SK-N-SH (cell line): ENCODE results near the gene SLC22A13. TPM values are rescaled to one million over a fixed set of nuclear protein-coding genes. Genes with fewer than 3 reads are reported as not detected.

ENCODE experiments used
- CTCF ChIA-PET: fragments of 300-600, 350-600 bp; formaldehyde crosslinking; extraction: SDS; loops from one replicate; lab custom pipeline; 2021; lab: Yijun Ruan, JAX
- POLR2A ChIA-PET: fragments of 350-600 bp; sonication (Branson Sonifier 250); formaldehyde crosslinking; extraction: SDS; loops from one replicate; lab custom pipeline; 2020; ENCODE audit warnings: antibody characterized with exemption, inconsistent platforms; lab: Yijun Ruan, JAX
- DNase-seq: peaks from one replicate; pipeline ENCODE4 v3.0.0; 2012
- H2AFZ ChIP-seq: fragments of 200-600 bp; sonication (generic); 2 replicates; pipeline ENCODE4 v1.8.1; 2016; ENCODE audit warnings: antibody characterized with exemption, mild to moderate bottlenecking, low read depth
- H3F3A ChIP-seq: fragments of 200-600 bp; sonication (generic); replicated peaks from 2 replicates; pipeline ENCODE3; 2016; ENCODE audit warnings: antibody characterized with exemption, mild to moderate bottlenecking; ENCODE audit not compliant: insufficient read depth
- H3K27ac ChIP-seq, 2 experiments: fragments of 200-500 bp in 1 of 2; fragments of 200-600 bp in 1 of 2; sonication (Bioruptor generic) in 1 of 2; sonication (generic), shearing (Covaris generic) in 1 of 2; 2 replicates each; pipeline versions ENCODE4 v1.5.1 to v1.6.1; 2014 to 2016; ENCODE audit warnings: low read depth in 2 of 2, inconsistent platforms in 1 of 2, low read length in 1 of 2, mild to moderate bottlenecking in 1 of 2, mixed read lengths in 1 of 2
- H3K27me3 ChIP-seq: fragments of 200-600 bp; sonication (generic), shearing (Covaris generic); 2 replicates; pipeline ENCODE4 v1.6.1; 2016; ENCODE audit warnings: mixed run types; ENCODE audit not compliant: insufficient read depth
- H3K36me3 ChIP-seq, 2 experiments: fragments of 200-500 bp in 1 of 2; fragments of 200-600 bp in 1 of 2; sonication (Bioruptor generic) in 1 of 2; sonication (generic) in 1 of 2; replicated peaks in 1 of 2; 2 replicates each; pipeline versions ENCODE3 to v1.5.1; 2014 to 2016; ENCODE audit warnings: low read length in 1 of 2, mild to moderate bottlenecking in 1 of 2; ENCODE audit not compliant: insufficient read depth in 2 of 2, control insufficient read depth in 1 of 2
- H3K4me1 ChIP-seq, 2 experiments: fragments of 200-500 bp in 1 of 2; fragments of 200-600 bp in 1 of 2; sonication (Bioruptor generic) in 1 of 2; sonication (generic), shearing (Covaris generic) in 1 of 2; 2 replicates each; pipeline versions ENCODE4 v1.5.1 to v1.6.1; 2014 to 2016; ENCODE audit warnings: low read depth in 1 of 2, low read length in 1 of 2, mixed run types in 1 of 2; ENCODE audit not compliant: insufficient read depth in 2 of 2, control insufficient read depth in 1 of 2
- H3K4me2 ChIP-seq: fragments of 200-600 bp; sonication (generic), shearing (Covaris generic); 2 replicates; pipeline ENCODE4 v1.6.1; 2017; ENCODE audit warnings: mixed run types
- H3K4me3 ChIP-seq, 2 experiments: fragments of 200-500 bp in 1 of 2; fragments of 200-600 bp in 1 of 2; sonication (Bioruptor generic) in 1 of 2; sonication (generic), shearing (Covaris generic) in 1 of 2; 2 replicates each; pipeline versions ENCODE4 v1.5.1 to v1.8.1; 2014 to 2016; ENCODE audit warnings: low read depth in 2 of 2, inconsistent platforms in 1 of 2, low read length in 1 of 2, mild to moderate bottlenecking in 1 of 2, mixed read lengths in 1 of 2, moderate library complexity in 1 of 2
- H3K79me2 ChIP-seq: fragments of 200-600 bp; sonication (generic); 2 replicates; pipeline ENCODE4 v1.8.1; 2017; ENCODE audit warnings: mild to moderate bottlenecking; ENCODE audit not compliant: insufficient read depth
- H3K9ac ChIP-seq: fragments of 200-600 bp; sonication (generic); 2 replicates; pipeline ENCODE4 v1.6.1; 2017; ENCODE audit warnings: mixed run types
- H3K9me2 ChIP-seq: fragments of 200-600 bp; sonication (generic); 2 replicates; pipeline ENCODE4 v1.6.1; 2017; ENCODE audit warnings: mixed run types
- H3K9me3 ChIP-seq: fragments of 200-600 bp; sonication (generic); 2 replicates; pipeline ENCODE4 v1.6.1; 2017; ENCODE audit warnings: mixed run types, mild to moderate bottlenecking, moderate library complexity
- H4K20me1 ChIP-seq: fragments of 200-600 bp; sonication (generic); 2 replicates; pipeline ENCODE4 v1.6.1; 2017; ENCODE audit warnings: mild to moderate bottlenecking, mixed run types; ENCODE audit not compliant: insufficient read depth
- FOSL2 ChIP-seq: IDR thresholded peaks from 2 replicates; pipeline ENCODE4 v1.4.0; 2012; ENCODE audit warnings: low read depth, mild to moderate bottlenecking, moderate library complexity, borderline replicate concordance
- FOXJ3 ChIP-seq: sonication (generic); formaldehyde crosslinking; IDR thresholded peaks from 2 replicates; pipeline ENCODE4 v1.5.1; 2020; ENCODE audit warnings: mild to moderate bottlenecking, missing genetic modification reagents
- GABPA ChIP-seq: IDR thresholded peaks from 2 replicates; pipeline ENCODE4 v1.4.0; 2012; ENCODE audit warnings: low read depth, mild to moderate bottlenecking
- GATA2 ChIP-seq: sonication (generic); formaldehyde crosslinking; IDR thresholded peaks from 2 replicates; pipeline ENCODE4 v1.5.0; 2020; ENCODE audit warnings: mild to moderate bottlenecking, missing genetic modification reagents
- JUND ChIP-seq: IDR thresholded peaks from 2 replicates; pipeline ENCODE4 v1.4.0; 2012
- MXI1 ChIP-seq: IDR thresholded peaks from 2 replicates; pipeline ENCODE4 v1.6.1; 2012; ENCODE audit warnings: mild to moderate bottlenecking, low read depth, low read length, improper control_type of control experiment
- NRF1 ChIP-seq: IDR thresholded peaks from 2 replicates; pipeline ENCODE4 v1.6.1; 2012; ENCODE audit warnings: low read depth, mild to moderate bottlenecking, low read length
- RCOR1 ChIP-seq: fragments of 150-350 bp; IDR thresholded peaks from 2 replicates; pipeline ENCODE4 v1.6.1; 2017; ENCODE audit warnings: antibody characterized with exemption, low read length
- RFX5 ChIP-seq: IDR thresholded peaks from 2 replicates; pipeline ENCODE4 v1.6.1; 2012; ENCODE audit warnings: mild to moderate bottlenecking, improper control_type of control experiment, low read length
- SMC3 ChIP-seq: IDR thresholded peaks from 2 replicates; pipeline ENCODE4 v1.6.1; 2012; ENCODE audit warnings: low read depth, low read length, improper control_type of control experiment
- TCF12 ChIP-seq: IDR thresholded peaks from 2 replicates; pipeline ENCODE4 v1.4.0; 2012
- TEAD4 ChIP-seq: IDR thresholded peaks from 2 replicates; pipeline ENCODE4 v1.4.0; 2012; ENCODE audit warnings: mild to moderate bottlenecking, borderline replicate concordance; ENCODE audit not compliant: insufficient read depth
- USF1 ChIP-seq: IDR thresholded peaks from 2 replicates; pipeline ENCODE4 v1.4.0; 2012; ENCODE audit warnings: low read depth, borderline replicate concordance
- WGBS: methylation state at CpG from one replicate; pipeline ENCODE4 v1.1.6; 2017; ENCODE audit warnings: low lambda C conversion rate; 5-methylcytosine and 5-hydroxymethylcytosine counted together
- polyA plus RNA-seq, 3 experiments: library from polyadenylated mRNA; depleted of rRNA; stranded (reverse); fragments of >200 nt; gene quantifications; 2 replicates each; pipeline ENCODE4 v1.2.3, GENCODE V29; 2012
- TF ChIP-seq, protein P1 (sequence below): fragments of 200-600 bp; sonication (generic); IDR thresholded peaks from 2 replicates; pipeline ENCODE4 v1.6.1; 2017; ENCODE audit warnings: antibody characterized with exemption, mild to moderate bottlenecking, moderate library complexity
- TF ChIP-seq, protein P2 (sequence below): IDR thresholded peaks from 2 replicates; pipeline ENCODE4; 2012
- TF ChIP-seq, protein P3 (sequence below): fragments of 150-350 bp; IDR thresholded peaks from 2 replicates; pipeline ENCODE4 v1.6.1; 2017; ENCODE audit warnings: antibody characterized with exemption, low read length, low read depth, borderline replicate concordance

SLC22A13 gene
- polyA plus RNA-seq, 1 of the 3 experiments (the other 2 are of a cell fraction), result 0.08 TPM

- Histone ChIP-seq H3K36me3 (peaks cover 67 to 71% of the 10 kb centered on the region in 2 experiments), H3K27ac (peak overlapping the region in 1 of 2 experiments; percentile 53; a peak in 2 of 4 replicates), H2AFZ (no peak overlapping the region), H3F3A (peaks cover 35% of the 10 kb centered on the region), H3K27me3 (no peaks in the 10 kb centered on the region), H3K4me2 (no peak overlapping the region), H3K4me3 (no peak overlapping the region), H4K20me1 (no peaks in the 10 kb centered on the region), H3K4me1 (peaks cover 0 to 24% of the 10 kb centered on the region in 2 experiments; a peak in 2 of 4 replicates), H3K9ac (no peak overlapping the region), H3K9me3 (no peaks in the 10 kb centered on the region), H3K79me2 (peaks cover 29% of the 10 kb centered on the region; the same call in 1 of the 2 replicates), H3K9me2 (no peaks in the 10 kb centered on the region)
- no peak for DNase-seq
- whole genome bisulfite sequencing, result 93% methylated on average over 2 of the region's 2 CpGs
- TF ChIP-seq JUND (peak; percentile 34; the same call in 1 of the 2 replicates), RFX5 (no peak), FOSL2 (peak; percentile 71; the same call in 1 of the 2 replicates), NRF1 (no peak), GATA2 (CRISPR knock-in tag) (no peak), TEAD4 (no peak), FOXJ3 (CRISPR knock-in tag) (no peak), TCF12 (no peak), RCOR1 (no peak), MXI1 (no peak), SMC3 (no peak), GABPA (no peak), USF1 (no peak)
- TF ChIP-seq, protein P1, sequence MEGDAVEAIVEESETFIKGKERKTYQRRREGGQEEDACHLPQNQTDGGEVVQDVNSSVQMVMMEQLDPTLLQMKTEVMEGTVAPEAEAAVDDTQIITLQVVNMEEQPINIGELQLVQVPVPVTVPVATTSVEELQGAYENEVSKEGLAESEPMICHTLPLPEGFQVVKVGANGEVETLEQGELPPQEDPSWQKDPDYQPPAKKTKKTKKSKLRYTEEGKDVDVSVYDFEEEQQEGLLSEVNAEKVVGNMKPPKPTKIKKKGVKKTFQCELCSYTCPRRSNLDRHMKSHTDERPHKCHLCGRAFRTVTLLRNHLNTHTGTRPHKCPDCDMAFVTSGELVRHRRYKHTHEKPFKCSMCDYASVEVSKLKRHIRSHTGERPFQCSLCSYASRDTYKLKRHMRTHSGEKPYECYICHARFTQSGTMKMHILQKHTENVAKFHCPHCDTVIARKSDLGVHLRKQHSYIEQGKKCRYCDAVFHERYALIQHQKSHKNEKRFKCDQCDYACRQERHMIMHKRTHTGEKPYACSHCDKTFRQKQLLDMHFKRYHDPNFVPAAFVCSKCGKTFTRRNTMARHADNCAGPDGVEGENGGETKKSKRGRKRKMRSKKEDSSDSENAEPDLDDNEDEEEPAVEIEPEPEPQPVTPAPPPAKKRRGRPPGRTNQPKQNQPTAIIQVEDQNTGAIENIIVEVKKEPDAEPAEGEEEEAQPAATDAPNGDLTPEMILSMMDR, result no peak
- TF ChIP-seq, protein P2, sequence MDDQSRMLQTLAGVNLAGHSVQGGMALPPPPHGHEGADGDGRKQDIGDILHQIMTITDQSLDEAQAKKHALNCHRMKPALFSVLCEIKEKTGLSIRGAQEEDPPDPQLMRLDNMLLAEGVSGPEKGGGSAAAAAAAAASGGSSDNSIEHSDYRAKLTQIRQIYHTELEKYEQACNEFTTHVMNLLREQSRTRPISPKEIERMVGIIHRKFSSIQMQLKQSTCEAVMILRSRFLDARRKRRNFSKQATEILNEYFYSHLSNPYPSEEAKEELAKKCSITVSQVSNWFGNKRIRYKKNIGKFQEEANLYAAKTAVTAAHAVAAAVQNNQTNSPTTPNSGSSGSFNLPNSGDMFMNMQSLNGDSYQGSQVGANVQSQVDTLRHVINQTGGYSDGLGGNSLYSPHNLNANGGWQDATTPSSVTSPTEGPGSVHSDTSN, result peak; percentile 51
- TF ChIP-seq, protein P3, sequence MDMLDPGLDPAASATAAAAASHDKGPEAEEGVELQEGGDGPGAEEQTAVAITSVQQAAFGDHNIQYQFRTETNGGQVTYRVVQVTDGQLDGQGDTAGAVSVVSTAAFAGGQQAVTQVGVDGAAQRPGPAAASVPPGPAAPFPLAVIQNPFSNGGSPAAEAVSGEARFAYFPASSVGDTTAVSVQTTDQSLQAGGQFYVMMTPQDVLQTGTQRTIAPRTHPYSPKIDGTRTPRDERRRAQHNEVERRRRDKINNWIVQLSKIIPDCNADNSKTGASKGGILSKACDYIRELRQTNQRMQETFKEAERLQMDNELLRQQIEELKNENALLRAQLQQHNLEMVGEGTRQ, result no peak
- CTCF ChIA-PET, result no interaction called here
- POLR2A ChIA-PET, result no interaction called here
Measured at GRCh38 chr3:38226273-38226672, 39.3 kb upstream of the SLC22A13 start.
